Vagina (tissue), 2 donors: ENCODE results near the gene ASPSCR1.

ENCODE experiments used
- POLR2A ChIP-seq, 2 donors: fragments of 450-650 bp; IDR thresholded peaks; one replicate each; pipeline ENCODE4 v1.6.1; 2017; ENCODE audit warnings: antibody characterized with exemption in 2 of 2, mild to moderate bottlenecking in 2 of 2, moderate library complexity in 2 of 2
- POLR2AphosphoS5 ChIP-seq, 2 donors: sonication (generic); formaldehyde crosslinking; IDR thresholded peaks; one replicate each; pipeline ENCODE4 v1.9.0; 2017; ENCODE audit warnings: antibody characterized with exemption in 2 of 2, mild to moderate bottlenecking in 2 of 2, low read depth in 1 of 2; ENCODE audit not compliant: insufficient read depth in 1 of 2
- TF ChIP-seq, protein P1 (sequence below), 3 experiments: fragments of 450-650 bp in 2 of 3; fragments of 200-600 bp in 1 of 3; sonication (generic) in 1 of 3; IDR thresholded peaks; one replicate each; pipeline ENCODE4 v1.5.1; 2017 to 2019; ENCODE audit warnings: antibody characterized with exemption in 3 of 3, mild to moderate bottlenecking in 2 of 3, moderate library complexity in 2 of 3

DNA sequence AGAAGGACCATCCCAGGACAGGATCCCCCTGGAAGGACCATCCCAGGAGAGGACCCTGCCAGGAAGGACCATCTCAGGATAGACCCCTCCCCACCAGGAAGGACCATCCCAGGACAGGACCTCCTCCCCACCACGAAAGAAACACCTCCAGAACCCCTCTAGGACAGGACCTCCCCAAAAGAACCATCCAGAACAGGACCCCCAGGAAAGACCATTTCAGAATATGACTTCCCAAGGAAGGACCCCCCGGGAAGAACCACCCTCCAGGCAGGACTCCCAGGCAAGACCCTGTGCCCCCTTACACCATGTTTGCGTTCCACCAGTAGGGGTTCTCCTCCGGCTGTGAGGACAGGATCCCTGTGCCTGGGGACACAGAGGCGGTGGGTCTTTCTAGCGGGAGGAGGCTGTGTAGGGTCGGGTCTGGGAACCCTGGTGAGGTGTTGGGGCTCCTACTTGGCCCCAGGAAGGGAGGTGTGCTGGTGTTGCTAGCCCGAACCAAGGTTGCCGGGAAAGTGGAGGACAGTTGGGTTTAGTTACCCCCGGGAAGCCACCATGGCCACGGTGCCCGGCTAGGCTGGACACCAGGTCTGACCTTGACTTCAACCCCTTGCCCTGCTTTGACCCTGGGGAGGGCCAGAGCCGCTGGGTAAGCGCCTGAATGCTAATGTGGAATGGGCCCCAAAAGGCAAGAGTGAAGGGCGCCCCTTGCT, 18.6 kb upstream of the ASPSCR1 start:
- TF ChIP-seq, protein P1, sequence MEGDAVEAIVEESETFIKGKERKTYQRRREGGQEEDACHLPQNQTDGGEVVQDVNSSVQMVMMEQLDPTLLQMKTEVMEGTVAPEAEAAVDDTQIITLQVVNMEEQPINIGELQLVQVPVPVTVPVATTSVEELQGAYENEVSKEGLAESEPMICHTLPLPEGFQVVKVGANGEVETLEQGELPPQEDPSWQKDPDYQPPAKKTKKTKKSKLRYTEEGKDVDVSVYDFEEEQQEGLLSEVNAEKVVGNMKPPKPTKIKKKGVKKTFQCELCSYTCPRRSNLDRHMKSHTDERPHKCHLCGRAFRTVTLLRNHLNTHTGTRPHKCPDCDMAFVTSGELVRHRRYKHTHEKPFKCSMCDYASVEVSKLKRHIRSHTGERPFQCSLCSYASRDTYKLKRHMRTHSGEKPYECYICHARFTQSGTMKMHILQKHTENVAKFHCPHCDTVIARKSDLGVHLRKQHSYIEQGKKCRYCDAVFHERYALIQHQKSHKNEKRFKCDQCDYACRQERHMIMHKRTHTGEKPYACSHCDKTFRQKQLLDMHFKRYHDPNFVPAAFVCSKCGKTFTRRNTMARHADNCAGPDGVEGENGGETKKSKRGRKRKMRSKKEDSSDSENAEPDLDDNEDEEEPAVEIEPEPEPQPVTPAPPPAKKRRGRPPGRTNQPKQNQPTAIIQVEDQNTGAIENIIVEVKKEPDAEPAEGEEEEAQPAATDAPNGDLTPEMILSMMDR (IDR thresholded peaks at IDR 0.05), result no peak
- no peak for TF ChIP-seq POLR2A (IDR thresholded peaks at IDR 0.05)
- no peak for TF ChIP-seq POLR2AphosphoS5 (IDR thresholded peaks at IDR 0.05; ENCODE audit: insufficient read depth in 1 of 2, low read depth in 1 of 2)
